Activated CD4-positive, alpha-beta T cell treated with anti-CD3 and anti-CD28 coated beads, Interleukin-2, amount 10 ng/mL, durations not matched to agents 7 days and 5 days (primary cell): ENCODE results near the gene MCU. TPM values are rescaled to one million over a fixed set of nuclear protein-coding genes. Genes with fewer than 3 reads are reported as not detected.
"Not testable (repeated sequence)": the region's sequence is repeated elsewhere in the genome, so short reads cannot be mapped to it uniquely, and the experiment has no call there.

Experiments
- CTCF ChIA-PET: fragments of 350-600 bp; sonication (Branson Sonifier 250); formaldehyde crosslinking; loops from one replicate; lab custom pipeline; 2021; ENCODE audit warnings: antibody characterized with exemption; lab: Charles Lee
- POLR2A ChIA-PET: fragments of 350-600 bp; sonication (Branson Sonifier 250); formaldehyde crosslinking; loops from one replicate; lab custom pipeline; 2021; ENCODE audit warnings: antibody characterized with exemption; lab: Charles Lee
- DNase-seq: peaks from one replicate; pipeline ENCODE4 v3.0.0-alpha.2; 2020
- H3K27ac Mint-ChIP-seq: one replicate; pipeline ENCODE4 v1.8.0; 2021; ENCODE audit warnings: mild to moderate bottlenecking, moderate library complexity, mixed read lengths
- H3K27me3 Mint-ChIP-seq: one replicate; pipeline ENCODE4 v1.8.0; 2021; ENCODE audit warnings: mixed read lengths
- H3K36me3 Mint-ChIP-seq: one replicate; pipeline ENCODE4 v1.8.0; 2021; ENCODE audit warnings: low read depth, mixed read lengths
- H3K4me1 Mint-ChIP-seq: one replicate; pipeline ENCODE4 v1.8.0; 2021; ENCODE audit warnings: mixed read lengths
- H3K4me3 Mint-ChIP-seq: one replicate; pipeline ENCODE4 v1.8.0; 2021; ENCODE audit warnings: mild to moderate bottlenecking, moderate library complexity, mixed read lengths
- H3K9me3 Mint-ChIP-seq: one replicate; pipeline ENCODE4 v1.8.0; 2021; ENCODE audit warnings: mixed read lengths
- total RNA-seq, 2 experiments: library from RNA; stranded (reverse); gene quantifications; one replicate each; pipeline ENCODE4 v1.2.3, GENCODE V29; 2021

MCU gene
- total RNA-seq, 2 experiments from 2014 or later: 11.7 to 13.4 TPM

- Mint-ChIP-seq H3K4me1 (no peaks in the 10 kb centered on the region), H3K36me3 (no peaks in the 10 kb centered on the region), H3K4me3 (no peak overlapping the region), H3K9me3 (no peaks in the 10 kb centered on the region), H3K27ac (no peak overlapping the region), H3K27me3 (peaks cover 4% of the 10 kb centered on the region)
- ChIA-PET CTCF (no interaction called here), POLR2A (no interaction called here)
- DNase-seq: no peak
These were observed 221.3 kb downstream of the MCU start for GRCh38 chr10:72913287-72913686.

GRCh38 chr10:72917201-72917600, 225.3 kb downstream of the MCU start:
- H3K36me3 Mint-ChIP-seq, H3K4me3 Mint-ChIP-seq, H3K9me3 Mint-ChIP-seq, DNase-seq, POLR2A ChIA-PET, H3K27ac Mint-ChIP-seq, H3K4me1 Mint-ChIP-seq: not testable (repeated sequence)
- peaks cover 31% of the 10 kb centered on the region for H3K27me3 Mint-ChIP-seq
- CTCF ChIA-PET: interaction anchor here (0.6 to 0.7 kb wide), 2 partner anchors 19 to 464 kb away, joined by 3 to 4 read pairs; no protein-coding TSS in a partner anchor

- H3K27ac Mint-ChIP-seq, POLR2A ChIA-PET, DNase-seq, CTCF ChIA-PET, H3K4me1 Mint-ChIP-seq, H3K36me3 Mint-ChIP-seq, H3K4me3 Mint-ChIP-seq: not testable (repeated sequence)
- peaks cover 12% of the 10 kb centered on the region for H3K9me3 Mint-ChIP-seq
- H3K27me3 Mint-ChIP-seq: peaks cover 31% of the 10 kb centered on the region
These were observed 225.9 kb downstream of the MCU start for GRCh38 chr10:72917803-72918332.

GRCh38 chr10:72918352-72918751, 226.4 kb downstream of the MCU start:
- Mint-ChIP-seq H3K27ac (no peak overlapping the region), H3K27me3 (peaks cover 31% of the 10 kb centered on the region), H3K4me1 (no peaks in the 10 kb centered on the region)

GRCh38 chr10:72921147-72921683, 229.3 kb downstream of the MCU start:
- Mint-ChIP-seq H3K9me3 (peaks cover 12% of the 10 kb centered on the region), H3K27me3 (peaks cover 35% of the 10 kb centered on the region)
- H3K4me3 Mint-ChIP-seq, H3K27ac Mint-ChIP-seq, H3K4me1 Mint-ChIP-seq, H3K36me3 Mint-ChIP-seq, POLR2A ChIA-PET, DNase-seq: not testable (repeated sequence)
- CTCF ChIA-PET: interaction anchor here (0.6 kb wide), 1 partner anchor 272 kb away, joined by 4 read pairs; no protein-coding TSS in a partner anchor

More at GRCh38 chr10:72918352-72918751, 226.4 kb downstream of the MCU start:
- Mint-ChIP-seq H3K9me3 (peaks cover 12% of the 10 kb centered on the region), H3K4me3 (no peak overlapping the region), H3K36me3 (no peaks in the 10 kb centered on the region)
- no peak for DNase-seq
- ChIA-PET CTCF (no interaction called here), POLR2A (no interaction called here)

- DNase-seq: no peak
- Mint-ChIP-seq H3K27ac (no peak overlapping the region), H3K4me3 (no peak overlapping the region), H3K36me3 (no peaks in the 10 kb centered on the region), H3K9me3 (peaks cover 12% of the 10 kb centered on the region), H3K27me3 (peaks cover 32% of the 10 kb centered on the region), H3K4me1 (no peaks in the 10 kb centered on the region)
- ChIA-PET POLR2A (no interaction called here), CTCF (no interaction called here)
These were observed 232.4 kb downstream of the MCU start for GRCh38 chr10:72924351-72924750.

GRCh38 chr10:72925951-72926465, 234.1 kb downstream of the MCU start:
- Mint-ChIP-seq H3K9me3 (peaks cover 5% of the 10 kb centered on the region), H3K4me3 (no peak overlapping the region), H3K36me3 (no peaks in the 10 kb centered on the region), H3K4me1 (no peaks in the 10 kb centered on the region), H3K27ac (no peak overlapping the region), H3K27me3 (peaks cover 20% of the 10 kb centered on the region)
- no peak for DNase-seq
- ChIA-PET CTCF (no interaction called here), POLR2A (no interaction called here)

- DNase-seq: no peak
- POLR2A ChIA-PET: no interaction called here
- Mint-ChIP-seq H3K4me3 (no peak overlapping the region), H3K9me3 (peaks cover under 1% of the 10 kb centered on the region), H3K27ac (no peak overlapping the region), H3K4me1 (no peaks in the 10 kb centered on the region), H3K27me3 (peaks cover 12% of the 10 kb centered on the region), H3K36me3 (no peaks in the 10 kb centered on the region)
- CTCF ChIA-PET: no interaction called here
These were observed 235.5 kb downstream of the MCU start for GRCh38 chr10:72927485-72927884.

GRCh38 chr10:72928798-72929197, 236.9 kb downstream of the MCU start:
- no peaks in the 10 kb centered on the region for H3K4me1 Mint-ChIP-seq
- H3K36me3 Mint-ChIP-seq: no peaks in the 10 kb centered on the region
- CTCF ChIA-PET: interaction anchor here (0.6 kb wide), 1 partner anchor 31 kb away, joined by 5 read pairs; no protein-coding TSS in a partner anchor
- H3K4me3 Mint-ChIP-seq: no peak overlapping the region
- no peak overlapping the region for H3K27ac Mint-ChIP-seq
- H3K27me3 Mint-ChIP-seq: peaks cover 12% of the 10 kb centered on the region
- no peaks in the 10 kb centered on the region for H3K9me3 Mint-ChIP-seq
- no peak for DNase-seq
- POLR2A ChIA-PET: no interaction called here

- H3K27ac Mint-ChIP-seq: no peak overlapping the region
- POLR2A ChIA-PET: no interaction called here
- H3K36me3 Mint-ChIP-seq: no peaks in the 10 kb centered on the region
- CTCF ChIA-PET: no interaction called here
- peaks cover 9% of the 10 kb centered on the region for H3K27me3 Mint-ChIP-seq
- no peaks in the 10 kb centered on the region for H3K9me3 Mint-ChIP-seq
- H3K4me1 Mint-ChIP-seq: no peaks in the 10 kb centered on the region
- no peak overlapping the region for H3K4me3 Mint-ChIP-seq
- DNase-seq: no peak
These were observed 238.3 kb downstream of the MCU start for GRCh38 chr10:72930276-72930675.

GRCh38 chr10:72932259-72933015, 240.5 kb downstream of the MCU start:
- no peaks in the 10 kb centered on the region for H3K36me3 Mint-ChIP-seq
- CTCF ChIA-PET: no interaction called here

GRCh38 chr10:72935361-72935760, 243.4 kb downstream of the MCU start:
- no peaks in the 10 kb centered on the region for H3K4me1 Mint-ChIP-seq

More at GRCh38 chr10:72932259-72933015, 240.5 kb downstream of the MCU start:
- Mint-ChIP-seq H3K27ac (no peak overlapping the region), H3K27me3 (peaks cover 5% of the 10 kb centered on the region), H3K4me3 (no peak overlapping the region), H3K9me3 (no peaks in the 10 kb centered on the region), H3K4me1 (no peaks in the 10 kb centered on the region)
- DNase-seq: no peak
- POLR2A ChIA-PET: no interaction called here

More at GRCh38 chr10:72935361-72935760, 243.4 kb downstream of the MCU start:
- no peaks in the 10 kb centered on the region for H3K36me3 Mint-ChIP-seq
- H3K27ac Mint-ChIP-seq: no peak overlapping the region
- no peak overlapping the region for H3K4me3 Mint-ChIP-seq
- H3K27me3 Mint-ChIP-seq: peaks cover 2% of the 10 kb centered on the region
- CTCF ChIA-PET: no interaction called here
- DNase-seq: no peak
- POLR2A ChIA-PET: no interaction called here
- H3K9me3 Mint-ChIP-seq: no peaks in the 10 kb centered on the region
